ENCODE data around the gene PDE4A.
"Not testable (repeated sequence)": the region's sequence is repeated elsewhere in the genome, so short reads cannot be mapped to it uniquely, and the experiment has no call there.

Gene PDE4A

GRCh38 chr19:10404888-10405820, 15.2 kb upstream of the PDE4A start:
- DNase-seq = peak; percentile 61 to 65

- no peak for DNase-seq
These were observed 14.1 kb upstream of the PDE4A start for GRCh38 chr19:10406191-10406590.

GRCh38 chr19:10407096-10407495, 13.2 kb upstream of the PDE4A start:
- DNase-seq = no peak

- peak; percentile 65 to 68 for DNase-seq
These were observed 11.6 kb upstream of the PDE4A start for GRCh38 chr19:10408511-10409283.

GRCh38 chr19:10411224-10411623, 9.1 kb upstream of the PDE4A start:
- not testable (repeated sequence) for DNase-seq

GRCh38 chr19:10412257-10412977, 7.9 kb upstream of the PDE4A start:
- DNase-seq = no peak

GRCh38 chr19:10416083-10416379, 4.3 kb upstream of the PDE4A start:
- DNase-seq = no peak

- peak; percentile 93 to 94 for DNase-seq
These were observed 3.7 kb upstream of the PDE4A start for GRCh38 chr19:10416380-10417257.

GRCh38 chr19:10417541-10418234, 2.6 kb upstream of the PDE4A start:
- no peak for DNase-seq

- no peak for DNase-seq
These were observed 2.2 kb upstream of the PDE4A start for GRCh38 chr19:10418235-10418484.

- DNase-seq = no peak
These were observed 1.7 kb upstream of the PDE4A start for GRCh38 chr19:10418485-10419199.

- peak in 1 of 2 donors; percentile 46 for DNase-seq
These were observed 1.1 kb upstream of the PDE4A start for GRCh38 chr19:10419200-10419645.

GRCh38 chr19:10419646-10420443, 493 bp upstream of the PDE4A start:
- peak; percentile 42 to 55 for DNase-seq

GRCh38 chr19:10421240-10422045, 1.1 kb downstream of the PDE4A start:
- DNase-seq = no peak

- DNase-seq = no peak
These were observed 1.7 kb downstream of the PDE4A start for GRCh38 chr19:10422046-10422461.

- DNase-seq = no peak
These were observed 2.5 kb downstream of the PDE4A start for GRCh38 chr19:10422846-10423245.

- DNase-seq = peak; percentile 75 to 78
These were observed 3.8 kb downstream of the PDE4A start for GRCh38 chr19:10424011-10424637.

- no peak for DNase-seq
These were observed 6.8 kb downstream of the PDE4A start for GRCh38 chr19:10427169-10427568.

- DNase-seq = no peak
These were observed 8.7 kb downstream of the PDE4A start for GRCh38 chr19:10428996-10429381.

Measured in stimulated activated CD4-positive, alpha-beta T cell treated with anti-CD3 and anti-CD28 coated beads, Interleukin-2, amount 100 ng/mL, for 24 hours (primary cell).